Liver (tissue), 9 donors: ENCODE measurements around the gene KCNC4. TPM values are rescaled to one million over a fixed set of nuclear protein-coding genes. Genes with fewer than 3 reads are reported as not detected.

ENCODE experiments used
- DNase-seq: peaks from one replicate; pipeline ENCODE4 v3.0.0-alpha.2; 2017; ENCODE audit warnings: low spot score
- H3K27ac ChIP-seq, 2 donors: one replicate each; pipeline ENCODE4 v1.7.0; 2013; ENCODE audit warnings: inconsistent platforms in 2 of 2, low read length in 2 of 2, control low read depth in 1 of 2, low read depth in 1 of 2, mild to moderate bottlenecking in 1 of 2
- H3K27me3 ChIP-seq, 4 donors: one replicate each; pipeline versions ENCODE4 v1.6.1 to v1.7.0; 2013; ENCODE audit warnings: low read length in 3 of 4, inconsistent platforms in 1 of 4, mild to moderate bottlenecking in 1 of 4, moderate library complexity in 1 of 4; ENCODE audit not compliant: control insufficient read depth in 4 of 4, insufficient read depth in 4 of 4
- H3K36me3 ChIP-seq, 4 donors: one replicate each; pipeline versions ENCODE4 v1.6.1 to v1.7.0; 2013; ENCODE audit warnings: low read length in 3 of 4, mild to moderate bottlenecking in 3 of 4, low read depth in 1 of 4, moderate library complexity in 1 of 4; ENCODE audit not compliant: control insufficient read depth in 4 of 4, insufficient read depth in 3 of 4
- H3K4me1 ChIP-seq, 4 donors: one replicate each; pipeline versions ENCODE4 v1.6.1 to v1.7.0; 2013; ENCODE audit warnings: low read length in 3 of 4, mild to moderate bottlenecking in 3 of 4, moderate library complexity in 1 of 4; ENCODE audit not compliant: control insufficient read depth in 4 of 4, insufficient read depth in 4 of 4
- H3K4me3 ChIP-seq, 3 donors: one replicate each; pipeline versions ENCODE4 v1.6.1 to v1.7.0; 2013; ENCODE audit warnings: low read length in 3 of 3, control low read depth in 1 of 3, low read depth in 1 of 3, mild to moderate bottlenecking in 1 of 3
- H3K9ac ChIP-seq, 2 donors: one replicate each; pipeline ENCODE4 v1.7.0; 2013; ENCODE audit warnings: low read length in 2 of 2, mild to moderate bottlenecking in 2 of 2, moderate library complexity in 2 of 2, control low read depth in 1 of 2, low read depth in 1 of 2
- H3K9me3 ChIP-seq, 4 donors: one replicate each; pipeline versions ENCODE4 v1.6.1 to v1.7.0; 2013; ENCODE audit warnings: low read length in 3 of 4; ENCODE audit not compliant: control insufficient read depth in 4 of 4
- ATF3 ChIP-seq: IDR thresholded peaks from 2 replicates; pipeline ENCODE4 v1.6.1; 2016; ENCODE audit warnings: antibody characterized with exemption
- CTCF ChIP-seq: fragments of 150-350 bp; IDR thresholded peaks from 2 replicates; pipeline ENCODE4 v1.5.1; 2017; ENCODE audit warnings: improper control_type of control experiment, low read depth, low read length; ENCODE audit not compliant: missing input control
- EGR1 ChIP-seq, 2 donors: IDR thresholded peaks; 2 replicates each; pipeline ENCODE4 v1.6.1; 2016 to 2018; ENCODE audit warnings: antibody characterized with exemption in 2 of 2, low read depth in 2 of 2
- FOXA1 ChIP-seq: IDR thresholded peaks from 2 replicates; pipeline ENCODE4 v1.6.1; 2016; ENCODE audit warnings: antibody characterized with exemption
- FOXA2 ChIP-seq: IDR thresholded peaks from 2 replicates; pipeline ENCODE4 v1.6.1; 2016; ENCODE audit warnings: antibody characterized with exemption
- GABPA ChIP-seq, 2 donors: IDR thresholded peaks in 1 of 2; conservative IDR thresholded peaks in 1 of 2; 2 replicates each; pipeline ENCODE4 v1.6.1; 2016; ENCODE audit warnings: antibody characterized with exemption in 2 of 2, mild to moderate bottlenecking in 1 of 2, moderate library complexity in 1 of 2
- HNF4A ChIP-seq, 2 donors: conservative IDR thresholded peaks; 2 replicates each; pipeline ENCODE4 v1.6.1; 2016; ENCODE audit warnings: antibody characterized with exemption in 2 of 2, mild to moderate bottlenecking in 2 of 2
- HNF4G ChIP-seq: IDR thresholded peaks from 2 replicates; pipeline ENCODE4 v1.6.1; 2016; ENCODE audit warnings: antibody characterized with exemption
- JUND ChIP-seq, 2 donors: IDR thresholded peaks; 2 replicates each; pipeline ENCODE4 v1.6.1; 2016; ENCODE audit warnings: antibody characterized with exemption in 2 of 2
- MAX ChIP-seq: IDR thresholded peaks from 2 replicates; pipeline ENCODE4 v1.6.1; 2016; ENCODE audit warnings: antibody characterized with exemption
- NR2F2 ChIP-seq: IDR thresholded peaks from 2 replicates; pipeline ENCODE4 v1.6.1; 2016; ENCODE audit warnings: antibody characterized with exemption
- RAD21 ChIP-seq, 2 donors: IDR thresholded peaks; 2 replicates each; pipeline ENCODE4 v1.6.1; 2016; ENCODE audit warnings: antibody characterized with exemption in 2 of 2, mild to moderate bottlenecking in 2 of 2
- REST ChIP-seq: IDR thresholded peaks from 2 replicates; pipeline ENCODE4 v1.6.1; 2016; ENCODE audit warnings: antibody characterized with exemption, mild to moderate bottlenecking
- RXRA ChIP-seq, 2 donors: IDR thresholded peaks; 2 replicates each; pipeline ENCODE4 v1.6.1; 2017 to 2018; ENCODE audit warnings: antibody characterized with exemption in 2 of 2, mild to moderate bottlenecking in 1 of 2
- SP1 ChIP-seq: IDR thresholded peaks from 2 replicates; pipeline ENCODE4 v1.6.1; 2018; ENCODE audit warnings: antibody characterized with exemption, mild to moderate bottlenecking
- TAF1 ChIP-seq: conservative IDR thresholded peaks from 2 replicates; pipeline ENCODE4 v1.6.1; 2016; ENCODE audit warnings: antibody characterized with exemption, mild to moderate bottlenecking
- YY1 ChIP-seq: IDR thresholded peaks from 2 replicates; pipeline ENCODE4 v1.6.1; 2016; ENCODE audit warnings: antibody characterized with exemption, mild to moderate bottlenecking
- ZBTB33 ChIP-seq: IDR thresholded peaks from 2 replicates; pipeline ENCODE4 v1.6.1; 2016; ENCODE audit warnings: antibody characterized with exemption
- WGBS: extraction: QIAGEN DNeasy Blood & Tissue Kit; methylation state at CpG from one replicate; pipeline ENCODE4 v1.1.7; 2013; 5-methylcytosine and 5-hydroxymethylcytosine counted together
- polyA plus RNA-seq, 2 donors: library from polyadenylated mRNA; stranded (reverse) in 1 of 2; unstranded in 1 of 2; fragments of 200-250 nt in 1 of 2; fragments of >200 nt in 1 of 2; fragmentation: Nextera tagmentation in 1 of 2; extraction: Ambion mirVana in 1 of 2; gene quantifications; one replicate each; pipeline versions ENCODE4 v1.2.1 to v1.2.3, GENCODE V29; 2013 to 2015
- total RNA-seq, 2 donors: library from RNA; depleted of rRNA; stranded (reverse); fragments of >200 nt; gene quantifications; one replicate each; pipeline ENCODE4 v1.2.3, GENCODE V29; 2014
- donor health status: healthy.
- donor health status: healthy.
- donor health status: healthy.
- donor health status: healthy.
- donor health status: healthy.

Gene KCNC4
- total and polyA plus RNA-seq, 4 donors = 0.46 to 2.5 (median 1.5) TPM

- no peak overlapping the region for H3K4me3 ChIP-seq
- H3K27ac ChIP-seq = no peak overlapping the region
- peaks cover 0 to 7% (median 0%) of the 10 kb centered on the region in 4 donors for H3K4me1 ChIP-seq
- no peaks in the 10 kb centered on the region for H3K27me3 ChIP-seq
- H3K9ac ChIP-seq = no peak overlapping the region
- no peak for TF ChIP-seq YY1
- TF ChIP-seq GABPA (IDR thresholded peaks at IDR 0.05 in 1 of 2, conservative IDR thresholded peaks at IDR 0.05 in 1 of 2) = no peak
- TF ChIP-seq EGR1 (IDR thresholded peaks at IDR 0.05; ENCODE audit: low read depth in 2 of 2) = no peak
- TF ChIP-seq FOXA1 = no peak
- no peak for TF ChIP-seq NR2F2
- TF ChIP-seq RAD21 (IDR thresholded peaks at IDR 0.05) = peak; percentile 89 to 96
- TF ChIP-seq CTCF = peak; percentile 88
- WGBS = 32% methylated on average over 6 of the region's 6 CpGs
- DNase-seq = peak; percentile 55
- H3K9me3 ChIP-seq = no peaks in the 10 kb centered on the region
- no peaks in the 10 kb centered on the region for H3K36me3 ChIP-seq
Measured at GRCh38 chr1:110203021-110203661, 7.0 kb upstream of the KCNC4 start.

GRCh38 chr1:110205156-110205555 lies 5.0 kb upstream of the KCNC4 start:
- no peak overlapping the region for H3K9ac ChIP-seq
- no peaks in the 10 kb centered on the region for H3K36me3 ChIP-seq
- no peaks in the 10 kb centered on the region for H3K9me3 ChIP-seq
- no peak overlapping the region for H3K4me3 ChIP-seq
- TF ChIP-seq RXRA (IDR thresholded peaks at IDR 0.05) (no peak), SP1 (no peak), RAD21 (IDR thresholded peaks at IDR 0.05) (no peak), HNF4G (no peak), CTCF (no peak), HNF4A (conservative IDR thresholded peaks at IDR 0.05) (no peak), ZBTB33 (no peak), MAX (no peak), JUND (IDR thresholded peaks at IDR 0.05) (no peak), REST (no peak), ATF3 (no peak), YY1 (no peak), FOXA1 (no peak), EGR1 (IDR thresholded peaks at IDR 0.05; ENCODE audit: low read depth in 2 of 2) (no peak), NR2F2 (no peak), FOXA2 (no peak), TAF1 (no peak), GABPA (IDR thresholded peaks at IDR 0.05 in 1 of 2, conservative IDR thresholded peaks at IDR 0.05 in 1 of 2) (no peak)
- no peaks in the 10 kb centered on the region for H3K27me3 ChIP-seq
- no peak overlapping the region for H3K27ac ChIP-seq
- peaks cover 0 to 7% (median 3%) of the 10 kb centered on the region in 4 donors for H3K4me1 ChIP-seq
- 91% methylated on average over 4 of the region's 4 CpGs for WGBS
- DNase-seq = no peak
